B cell (primary cell): ENCODE measurements around the gene FADS2. TPM values are rescaled to one million over a fixed set of nuclear protein-coding genes. Genes with fewer than 3 reads are reported as not detected.

Experiments
- polyA plus RNA-seq: library from polyadenylated mRNA; depleted of rRNA; stranded (reverse); fragments of >200 nt; gene quantifications from 2 replicates; pipeline ENCODE4 v1.2.3, GENCODE V29; 2012
- small RNA-seq: library from RNA; depleted of rRNA; stranded (forward); fragments of <200 nt; gene quantifications from one replicate; pipeline ENCODE3, GENCODE V24; 2012; ENCODE audit warnings: low replicate concordance, low read depth; ENCODE audit not compliant: insufficient read length
- total RNA-seq, 2 donors: library from RNA; stranded (reverse); fragments of 120-200 nt in 1 of 2; gene quantifications; 1 replicate in 1 of 2; 2 replicates in 1 of 2; pipeline versions ENCODE4 v1.2.3 to v1.2.4, GENCODE V29; 2013 to 2022

FADS2 gene
- total and polyA plus RNA-seq, 2 donors (not counting 1 experiment from before 2014, with no cell fraction given): 1.5 to 5.9 TPM

Small RNA genes lying within 50 kb of the gene (small RNA-seq; reads per million reads assigned to genes)
- gene MIR6746: not detected

Other genes starting within 250 kb of the FADS2 start
- gene SYT7, start 247.2 kb upstream of the FADS2 start, total RNA-seq: not detected in 2 replicates
- gene SYT7, start 247.2 kb upstream of the FADS2 start, polyA plus RNA-seq: 0.07 TPM in 1 of 2 replicates, not detected in the other
- gene DAGLA, start 147.9 kb upstream of the FADS2 start, total RNA-seq: 0.07 TPM in 1 of 2 replicates, not detected in the other
- 0.04 and 0.06 TPM in 2 replicates for gene DAGLA, start 147.9 kb upstream of the FADS2 start, polyA plus RNA-seq
- gene MYRF, start 75.7 kb upstream of the FADS2 start, total RNA-seq: 0.27 and 0.34 TPM in 2 replicates
- gene MYRF, start 75.7 kb upstream of the FADS2 start, polyA plus RNA-seq: 0.19 and 0.27 TPM in 2 replicates
- gene TMEM258, start 35.7 kb upstream of the FADS2 start, total RNA-seq: 64.6 and 65.8 TPM in 2 replicates
- gene TMEM258, start 35.7 kb upstream of the FADS2 start, polyA plus RNA-seq: 86.2 and 130 TPM in 2 replicates
- 9.2 and 9.8 TPM in 2 replicates for gene FEN1, start 35.4 kb upstream of the FADS2 start, total RNA-seq
- 3.4 and 6.0 TPM in 2 replicates for gene FEN1, start 35.4 kb upstream of the FADS2 start, polyA plus RNA-seq
- 14.8 and 15.6 TPM in 2 replicates for gene FADS1, start 11.3 kb upstream of the FADS2 start, total RNA-seq
- gene FADS1, start 11.3 kb upstream of the FADS2 start, polyA plus RNA-seq: 0.39 and 1.8 TPM in 2 replicates
- 224 and 225 TPM in 2 replicates for gene FADS3, start 63.2 kb downstream of the FADS2 start, total RNA-seq
- gene FADS3, start 63.2 kb downstream of the FADS2 start, polyA plus RNA-seq: 256 and 265 TPM in 2 replicates
- 0.29 TPM in 1 of 2 replicates, not detected in the other for gene RAB3IL1, start 89.3 kb downstream of the FADS2 start, total RNA-seq
- gene RAB3IL1, start 89.3 kb downstream of the FADS2 start, polyA plus RNA-seq: 0.27 TPM in 1 of 2 replicates, not detected in the other
- 0.78 and 0.99 TPM in 2 replicates for gene BEST1, start 122.1 kb downstream of the FADS2 start, total RNA-seq
- 0.07 and 0.42 TPM in 2 replicates for gene BEST1, start 122.1 kb downstream of the FADS2 start, polyA plus RNA-seq
- 1,265 and 1,314 TPM in 2 replicates for gene FTH1, start 139.3 kb downstream of the FADS2 start, total RNA-seq
- gene FTH1, start 139.3 kb downstream of the FADS2 start, polyA plus RNA-seq: 1,136 and 1,265 TPM in 2 replicates